CD4-positive, alpha-beta memory T cell (primary cell): Measurements from ENCODE around the gene ITPR2. TPM values are rescaled to one million over a fixed set of nuclear protein-coding genes. Genes with fewer than 3 reads are reported as not detected.

Experiments
- CTCF ChIA-PET: fragments of 350-600 bp; sonication (Branson Sonifier 250); formaldehyde crosslinking; loops from one replicate; lab custom pipeline; 2021; ENCODE audit warnings: inconsistent platforms; ENCODE audit not compliant: partially characterized antibody; lab: Charles Lee
- POLR2A ChIA-PET: fragments of 350-600 bp; sonication (Branson Sonifier 250); formaldehyde crosslinking; loops from one replicate; lab custom pipeline; 2021; ENCODE audit not compliant: partially characterized antibody; lab: Charles Lee
- DNase-seq, 5 donors: peaks; one replicate each; pipeline versions ENCODE4 v3.0.0 to v3.0.0-alpha.2; 2020 to 2022; ENCODE audit warnings: mixed read lengths in 1 of 5
- H3K27ac ChIP-seq: one replicate; pipeline ENCODE4 v1.7.0; 2013; ENCODE audit warnings: low read depth, low read length
- H3K27me3 ChIP-seq: 2 replicates; pipeline ENCODE4 v1.7.0; 2013; ENCODE audit warnings: mild to moderate bottlenecking, low read length, moderate library complexity; ENCODE audit not compliant: insufficient read depth
- H3K36me3 ChIP-seq: 2 replicates; pipeline ENCODE4 v1.7.0; 2013; ENCODE audit warnings: mild to moderate bottlenecking, low read length, moderate library complexity; ENCODE audit not compliant: insufficient read depth
- H3K4me1 ChIP-seq: 2 replicates; pipeline ENCODE4 v1.7.0; 2013; ENCODE audit warnings: mild to moderate bottlenecking, low read length, moderate library complexity; ENCODE audit not compliant: insufficient read depth
- H3K4me3 ChIP-seq, 2 donors: one replicate each; pipeline ENCODE4 v1.7.0; 2013; ENCODE audit warnings: low read length in 2 of 2, mild to moderate bottlenecking in 1 of 2
- H3K9me3 ChIP-seq, 2 donors: one replicate each; pipeline ENCODE4 v1.7.0; 2013; ENCODE audit warnings: low read length in 2 of 2, control low read depth in 1 of 2; ENCODE audit not compliant: control insufficient read depth in 1 of 2
- H3K27ac Mint-ChIP-seq, 7 donors: one replicate each; pipeline ENCODE4 v1.8.0; 2020 to 2021; ENCODE audit warnings: mixed read lengths in 7 of 7, mild to moderate bottlenecking in 6 of 7, inconsistent platforms in 3 of 7, moderate library complexity in 3 of 7
- H3K27me3 Mint-ChIP-seq, 2 donors: one replicate each; pipeline ENCODE4 v1.8.0; 2020 to 2021; ENCODE audit warnings: mixed read lengths in 2 of 2
- H3K36me3 Mint-ChIP-seq, 2 donors: one replicate each; pipeline ENCODE4 v1.8.0; 2020 to 2021; ENCODE audit warnings: mixed read lengths in 2 of 2, inconsistent platforms in 1 of 2, mild to moderate bottlenecking in 1 of 2
- H3K4me1 Mint-ChIP-seq, 4 donors: one replicate each; pipeline ENCODE4 v1.8.0; 2020 to 2021; ENCODE audit warnings: mixed read lengths in 4 of 4, mild to moderate bottlenecking in 1 of 4
- H3K4me3 Mint-ChIP-seq, 8 donors: one replicate each; pipeline ENCODE4 v1.8.0; 2020 to 2021; ENCODE audit warnings: mixed read lengths in 8 of 8, mild to moderate bottlenecking in 7 of 8, moderate library complexity in 6 of 8, inconsistent platforms in 3 of 8
- H3K9me3 Mint-ChIP-seq, 8 donors: one replicate each; pipeline ENCODE4 v1.8.0; 2020 to 2021; ENCODE audit warnings: mixed read lengths in 8 of 8, mild to moderate bottlenecking in 5 of 8, inconsistent platforms in 3 of 8, moderate library complexity in 1 of 8
- intact Hi-C: fragments of 100-400 bp; cut with micrococcal nuclease; formaldehyde crosslinking; loops from one replicate; pipeline ENCODE4 v1.15.1; 2023
- polyA plus RNA-seq, 2 donors: library from polyadenylated mRNA; unstranded; fragments of 300-500 nt; fragmentation: Illumina TruSeq; gene quantifications; one replicate each; pipeline ENCODE4 v1.2.3, GENCODE V29; 2021
- total RNA-seq, 2 experiments: library from RNA; stranded (reverse); gene quantifications; one replicate each; pipeline ENCODE4 v1.2.3, GENCODE V29; 2021

The ITPR2 gene
- total and polyA plus RNA-seq, 4 experiments from 2014 or later = 4.7 to 55.6 (median 34.1) TPM

- Mint-ChIP-seq H3K9me3 (no peaks in the 10 kb centered on the region), H3K4me3 (no peak overlapping the region), H3K27me3 (no peaks in the 10 kb centered on the region), H3K36me3 (peaks cover 58 to 63% of the 10 kb centered on the region in 2 donors), H3K4me1 (no peaks in the 10 kb centered on the region), H3K27ac (no peak overlapping the region)
- Histone ChIP-seq H3K27me3 (no peaks in the 10 kb centered on the region), H3K4me1 (no peaks in the 10 kb centered on the region), H3K9me3 (no peaks in the 10 kb centered on the region), H3K27ac (no peak overlapping the region), H3K4me3 (no peak overlapping the region), H3K36me3 (peaks cover 4% of the 10 kb centered on the region)
- intact Hi-C loops = no loop called here
- no peak for DNase-seq
- POLR2A ChIA-PET = no interaction called here
- CTCF ChIA-PET = no interaction called here
These were observed 135.8 kb downstream of the ITPR2 start for GRCh38 chr12:26697217-26697616.

- H3K36me3 Mint-ChIP-seq = peaks cover 62 to 66% of the 10 kb centered on the region in 2 donors
- intact Hi-C loops = no loop called here
- no peaks in the 10 kb centered on the region for H3K27me3 Mint-ChIP-seq
- ChIA-PET CTCF (no interaction called here), POLR2A (no interaction called here)
- H3K9me3 Mint-ChIP-seq = no peaks in the 10 kb centered on the region
- H3K27ac ChIP-seq = no peak overlapping the region
- no peaks in the 10 kb centered on the region for H3K27me3 ChIP-seq
- DNase-seq = peak in 2 of 5 donors; percentile 8 to 41
- H3K4me1 ChIP-seq = no peaks in the 10 kb centered on the region
- no peak overlapping the region for H3K27ac Mint-ChIP-seq
- H3K36me3 ChIP-seq = peaks cover 4% of the 10 kb centered on the region
- H3K4me3 ChIP-seq = no peak overlapping the region
- no peak overlapping the region for H3K4me3 Mint-ChIP-seq
- no peaks in the 10 kb centered on the region for H3K4me1 Mint-ChIP-seq
- H3K9me3 ChIP-seq = no peaks in the 10 kb centered on the region
These were observed 136.3 kb downstream of the ITPR2 start for GRCh38 chr12:26696613-26697092.

GRCh38 chr12:26696048-26696612, 136.9 kb downstream of the ITPR2 start:
- Histone ChIP-seq H3K4me3 (no peak overlapping the region), H3K27ac (no peak overlapping the region), H3K4me1 (no peaks in the 10 kb centered on the region), H3K36me3 (peaks cover 4% of the 10 kb centered on the region), H3K27me3 (no peaks in the 10 kb centered on the region), H3K9me3 (no peaks in the 10 kb centered on the region)
- Mint-ChIP-seq H3K36me3 (peaks cover 67 to 70% of the 10 kb centered on the region in 2 donors), H3K27ac (peak overlapping the region in 1 of 7 donors; percentile 55), H3K27me3 (no peaks in the 10 kb centered on the region), H3K4me1 (no peaks in the 10 kb centered on the region), H3K4me3 (no peak overlapping the region), H3K9me3 (no peaks in the 10 kb centered on the region)
- DNase-seq = no peak
- intact Hi-C loops = no loop called here
- ChIA-PET POLR2A (no interaction called here), CTCF (no interaction called here)

DNA sequence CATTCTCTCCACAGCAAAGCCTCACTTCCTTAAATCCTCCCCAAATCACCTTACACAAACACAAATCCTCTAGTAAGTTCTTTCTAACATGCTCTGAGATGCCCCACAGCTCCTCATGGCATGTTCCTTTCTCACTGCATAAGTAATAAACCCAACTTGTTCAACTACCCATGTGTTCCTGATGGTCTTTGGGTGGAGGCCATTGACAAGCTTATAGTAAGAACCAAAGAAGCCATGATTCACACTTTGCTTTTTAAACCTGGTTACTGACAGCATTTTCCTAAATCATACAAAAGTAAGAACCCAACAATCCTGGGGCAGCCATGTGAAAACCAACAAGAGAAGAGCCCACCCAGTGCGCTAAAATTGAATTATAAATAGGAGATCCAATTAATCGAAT, 138.6 kb downstream of the ITPR2 start:
- H3K27me3 ChIP-seq = no peaks in the 10 kb centered on the region
- Mint-ChIP-seq H3K27ac (no peak overlapping the region), H3K9me3 (no peaks in the 10 kb centered on the region), H3K4me1 (no peaks in the 10 kb centered on the region), H3K4me3 (no peak overlapping the region), H3K36me3 (peaks cover 68% of the 10 kb centered on the region in 2 donors), H3K27me3 (no peaks in the 10 kb centered on the region)
- H3K27ac ChIP-seq = no peak overlapping the region
- no peak for DNase-seq
- intact Hi-C loops = no loop called here
- no peaks in the 10 kb centered on the region for H3K9me3 ChIP-seq
- H3K4me3 ChIP-seq = no peak overlapping the region
- POLR2A ChIA-PET = no interaction called here
- H3K4me1 ChIP-seq = no peaks in the 10 kb centered on the region
- H3K36me3 ChIP-seq = peaks cover 4% of the 10 kb centered on the region
- CTCF ChIA-PET = no interaction called here

- no peaks in the 10 kb centered on the region for H3K4me1 ChIP-seq
- Mint-ChIP-seq H3K4me1 (no peaks in the 10 kb centered on the region), H3K27ac (no peak overlapping the region), H3K4me3 (no peak overlapping the region), H3K9me3 (no peaks in the 10 kb centered on the region), H3K36me3 (peaks cover 52 to 62% of the 10 kb centered on the region in 2 donors), H3K27me3 (no peaks in the 10 kb centered on the region)
- intact Hi-C loops = no loop called here
- POLR2A ChIA-PET = no interaction called here
- CTCF ChIA-PET = interaction anchor here (1.8 kb wide), 1 partner anchor 9 kb away, joined by 5 read pairs; no protein-coding TSS in a partner anchor
- DNase-seq = no peak
- H3K27ac ChIP-seq = no peak overlapping the region
- peaks cover 4% of the 10 kb centered on the region for H3K36me3 ChIP-seq
- H3K4me3 ChIP-seq = no peak overlapping the region
- H3K9me3 ChIP-seq = no peaks in the 10 kb centered on the region
- H3K27me3 ChIP-seq = no peaks in the 10 kb centered on the region
These were observed 140.6 kb downstream of the ITPR2 start for GRCh38 chr12:26692407-26692806.

DNA sequence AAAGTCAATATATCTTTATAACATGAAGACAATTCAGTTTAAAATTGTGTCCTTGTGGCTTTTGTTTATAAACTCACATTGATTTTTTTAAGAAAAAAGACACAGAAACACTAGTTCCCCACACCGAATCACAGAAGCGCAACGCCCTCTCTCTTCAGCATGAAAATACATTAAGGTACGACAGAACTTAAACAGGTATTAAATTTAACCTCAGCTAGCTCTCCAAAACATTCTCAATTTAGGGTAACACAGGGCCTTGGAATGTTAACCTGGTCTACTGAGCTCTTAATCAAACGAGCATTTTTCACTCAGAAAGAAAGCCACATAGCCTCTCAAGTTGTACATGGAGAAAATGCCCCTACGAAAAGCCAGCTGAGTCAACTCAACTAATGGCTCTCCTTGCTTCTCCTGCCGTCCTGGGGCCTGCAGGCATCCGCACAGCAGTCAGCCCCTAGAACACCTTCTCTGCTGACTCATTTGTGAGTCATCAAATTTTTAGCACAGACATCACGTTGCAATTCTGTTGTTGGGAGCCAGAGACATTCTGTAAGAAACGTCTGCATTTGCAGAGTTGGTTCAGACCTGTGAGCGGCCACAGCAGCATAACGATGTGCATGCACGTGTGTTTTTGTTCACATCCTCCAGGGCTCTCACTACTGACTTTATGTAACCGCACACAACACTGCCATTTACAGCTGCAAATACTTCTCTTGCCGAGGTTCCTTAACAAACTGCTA, 141.6 kb downstream of the ITPR2 start:
- Histone ChIP-seq H3K27me3 (no peaks in the 10 kb centered on the region), H3K4me1 (no peaks in the 10 kb centered on the region), H3K36me3 (no peaks in the 10 kb centered on the region), H3K27ac (no peak overlapping the region), H3K9me3 (no peaks in the 10 kb centered on the region), H3K4me3 (no peak overlapping the region)
- H3K4me3 Mint-ChIP-seq = no peak overlapping the region
- peaks cover 50 to 60% of the 10 kb centered on the region in 2 donors for H3K36me3 Mint-ChIP-seq
- H3K27ac Mint-ChIP-seq = no peak overlapping the region
- intact Hi-C loops = no loop called here
- no peaks in the 10 kb centered on the region for H3K27me3 Mint-ChIP-seq
- CTCF ChIA-PET = no interaction called here
- no peaks in the 10 kb centered on the region for H3K4me1 Mint-ChIP-seq
- H3K9me3 Mint-ChIP-seq = no peaks in the 10 kb centered on the region
- POLR2A ChIA-PET = no interaction called here
- DNase-seq = no peak

- Mint-ChIP-seq H3K4me1 (no peaks in the 10 kb centered on the region), H3K27me3 (no peaks in the 10 kb centered on the region), H3K27ac (no peak overlapping the region), H3K36me3 (peaks cover 48 to 57% of the 10 kb centered on the region in 2 donors), H3K4me3 (no peak overlapping the region), H3K9me3 (no peaks in the 10 kb centered on the region)
- intact Hi-C loops = no loop called here
- ChIA-PET POLR2A (no interaction called here), CTCF (no interaction called here)
- no peak for DNase-seq
- Histone ChIP-seq H3K27me3 (no peaks in the 10 kb centered on the region), H3K36me3 (no peaks in the 10 kb centered on the region), H3K4me1 (no peaks in the 10 kb centered on the region), H3K4me3 (no peak overlapping the region), H3K9me3 (no peaks in the 10 kb centered on the region), H3K27ac (no peak overlapping the region)
These were observed 142.4 kb downstream of the ITPR2 start for GRCh38 chr12:26690601-26691000.
